ENCODE data around the gene DMD. TPM values are rescaled to one million over a fixed set of nuclear protein-coding genes. Genes with fewer than 3 reads are reported as not detected.
A peak's percentile ranks its signal among the peaks of the same experiment; 100 is the strongest.

The DMD gene
- total RNA-seq, 4 donors from 2014 or later = 2.2 to 26.7 (median 7.8) TPM

- Histone ChIP-seq H3K27ac (no peak overlapping the region), H3K4me3 (no peak overlapping the region), H3K4me1 (no peaks in the 10 kb centered on the region), H3K9me3 (no peaks in the 10 kb centered on the region), H3K36me3 (no peaks in the 10 kb centered on the region), H3K27me3 (no peaks in the 10 kb centered on the region)
- 94 to 98% methylated on average over 5 to 22 of the region's 22 CpGs for WGBS, 2 donors
- DNase-seq = no peak
- TF ChIP-seq POLR2A (IDR thresholded peaks at IDR 0.05) (no peak), CTCF (IDR thresholded peaks at IDR 0.05) (no peak)
- intact Hi-C loops (cut with DNase I) = no loop called here
Measured at GRCh38 chrX:33041141-33041540, 170.2 kb downstream of the DMD start.

GRCh38 chrX:33032700-33033099 is 178.6 kb downstream of the DMD start:
- Histone ChIP-seq H3K36me3 (no peaks in the 10 kb centered on the region), H3K4me1 (no peaks in the 10 kb centered on the region), H3K9me3 (no peaks in the 10 kb centered on the region), H3K4me3 (no peak overlapping the region), H3K27me3 (no peaks in the 10 kb centered on the region), H3K27ac (peak overlapping the region in 3 of 4 donors; percentile 61 to 68 (median 62))
- intact Hi-C loops (cut with DNase I) = no loop called here
- no peak for TF ChIP-seq CTCF (IDR thresholded peaks at IDR 0.05)
- no peak for TF ChIP-seq POLR2A (IDR thresholded peaks at IDR 0.05)
- 43 to 52% methylated on average over 2 to 3 of the region's 3 CpGs for WGBS, 2 donors
- no peak for DNase-seq

GRCh38 chrX:33014949-33015348 is 196.4 kb downstream of the DMD start:
- no peak overlapping the region for H3K27ac ChIP-seq

GRCh38 chrX:33014086-33014485 is 197.3 kb downstream of the DMD start:
- Histone ChIP-seq H3K36me3 (no peaks in the 10 kb centered on the region), H3K4me1 (no peaks in the 10 kb centered on the region), H3K27me3 (no peaks in the 10 kb centered on the region), H3K9me3 (no peaks in the 10 kb centered on the region), H3K4me3 (no peak overlapping the region), H3K27ac (no peak overlapping the region)
- TF ChIP-seq CTCF (IDR thresholded peaks at IDR 0.05) (no peak), POLR2A (IDR thresholded peaks at IDR 0.05) (no peak)
- DNase-seq = no peak
- intact Hi-C loops (cut with DNase I) = no loop called here
- 78 to 87% methylated on average over 3 of the region's 3 CpGs for WGBS, 2 donors

More at GRCh38 chrX:33014949-33015348, 196.4 kb downstream of the DMD start:
- no peak overlapping the region for H3K4me3 ChIP-seq
- H3K9me3 ChIP-seq = no peaks in the 10 kb centered on the region
- intact Hi-C loops (cut with DNase I) = no loop called here
- H3K36me3 ChIP-seq = no peaks in the 10 kb centered on the region
- no peaks in the 10 kb centered on the region for H3K4me1 ChIP-seq
- WGBS, 2 donors = 55 to 58% methylated on average over 5 to 6 of the region's 6 CpGs
- no peak for TF ChIP-seq POLR2A (IDR thresholded peaks at IDR 0.05)
- no peak for TF ChIP-seq CTCF (IDR thresholded peaks at IDR 0.05)
- DNase-seq = no peak
- no peaks in the 10 kb centered on the region for H3K27me3 ChIP-seq

- TF ChIP-seq POLR2A (IDR thresholded peaks at IDR 0.05) (no peak), CTCF (IDR thresholded peaks at IDR 0.05) (no peak)
- H3K4me1 ChIP-seq = no peaks in the 10 kb centered on the region
- no peak overlapping the region for H3K27ac ChIP-seq
- intact Hi-C loops (cut with DNase I) = no loop called here
- no peaks in the 10 kb centered on the region for H3K9me3 ChIP-seq
- H3K36me3 ChIP-seq = no peaks in the 10 kb centered on the region
- no peaks in the 10 kb centered on the region for H3K27me3 ChIP-seq
- H3K4me3 ChIP-seq = no peak overlapping the region
- DNase-seq = no peak
Measured at GRCh38 chrX:33001107-33001506, 210.2 kb downstream of the DMD start.
